HepG2 (cell line): ENCODE data around the gene XCR1. TPM values are rescaled to one million over a fixed set of nuclear protein-coding genes. Genes with fewer than 3 reads are reported as not detected.

ENCODE experiments used
- ATF6 ChIP-seq: sonication (generic); formaldehyde crosslinking; conservative IDR thresholded peaks from 2 replicates; pipeline ENCODE4 v1.4.0; 2020; ENCODE audit warnings: missing genetic modification reagents
- FLYWCH1 ChIP-seq: sonication (generic); formaldehyde crosslinking; IDR thresholded peaks from 2 replicates; pipeline ENCODE4 v1.8.1; 2023; ENCODE audit warnings: mild to moderate bottlenecking, missing genetic modification reagents
- GABPA ChIP-seq, 2 experiments: IDR thresholded peaks; 2 replicates each; pipeline ENCODE4 v1.6.1; 2011 to 2016; ENCODE audit warnings: low read depth in 2 of 2, low read length in 1 of 2, missing biosample characterization in 1 of 2, missing genetic modification characterization in 1 of 2
- HINFP ChIP-seq: sonication (generic); formaldehyde crosslinking; IDR thresholded peaks from 2 replicates; pipeline ENCODE4 v1.4.0; 2020; ENCODE audit warnings: low read depth, mild to moderate bottlenecking, missing genetic modification reagents
- ZKSCAN5 ChIP-seq: sonication (generic); formaldehyde crosslinking; IDR thresholded peaks from 2 replicates; pipeline ENCODE4 v1.5.1; 2020; ENCODE audit warnings: mild to moderate bottlenecking, missing genetic modification reagents
- ZNF263 ChIP-seq: sonication (generic); formaldehyde crosslinking; IDR thresholded peaks from 2 replicates; pipeline ENCODE4 v1.4.0; 2020; ENCODE audit warnings: missing genetic modification reagents
- ZNF558 ChIP-seq: sonication (generic); formaldehyde crosslinking; IDR thresholded peaks from 2 replicates; pipeline ENCODE4 v1.9.0; 2022; ENCODE audit warnings: mild to moderate bottlenecking, missing genetic modification reagents, borderline replicate concordance
- polyA plus RNA-seq, 8 experiments: library from polyadenylated mRNA; depleted of rRNA in 3 of 8; stranded (reverse) in 7 of 8; unstranded in 1 of 8; fragments of >200 nt; fragmentation: Illumina TruSeq in 4 of 8; extraction: Trizol in 4 of 8; gene quantifications; 2 replicates each; pipeline versions ENCODE4 v1.2.1 to v1.2.3, GENCODE V29; 2011 to 2016; ENCODE audit warnings: low read depth in 4 of 8, missing spikeins in 1 of 8, mixed read lengths in 1 of 8; ENCODE audit not compliant: insufficient read depth in 1 of 8
- total RNA-seq, 5 experiments: library from RNA; depleted of rRNA; stranded (reverse); fragments of >200 nt; fragmentation: Illumina TruSeq; extraction: Trizol; gene quantifications; 2 replicates each; pipeline ENCODE4 v1.2.3, GENCODE V29; 2016; ENCODE audit warnings: low read depth in 1 of 5
- TF ChIP-seq, protein P1 (sequence below), 2 experiments: sonication (generic) in 1 of 2; formaldehyde crosslinking in 1 of 2; IDR thresholded peaks; 2 replicates each; pipeline versions ENCODE4 v1.6.1 to v1.9.0; 2014 to 2022; ENCODE audit warnings: antibody characterized with exemption in 1 of 2, borderline replicate concordance in 1 of 2, inconsistent platforms in 1 of 2, low read depth in 1 of 2, missing genetic modification reagents in 1 of 2

Gene XCR1
- total and polyA plus RNA-seq, 2 of the 13 experiments (the other 11 are each of a cell fraction or from before 2014, with no cell fraction given): not detected

DNA sequence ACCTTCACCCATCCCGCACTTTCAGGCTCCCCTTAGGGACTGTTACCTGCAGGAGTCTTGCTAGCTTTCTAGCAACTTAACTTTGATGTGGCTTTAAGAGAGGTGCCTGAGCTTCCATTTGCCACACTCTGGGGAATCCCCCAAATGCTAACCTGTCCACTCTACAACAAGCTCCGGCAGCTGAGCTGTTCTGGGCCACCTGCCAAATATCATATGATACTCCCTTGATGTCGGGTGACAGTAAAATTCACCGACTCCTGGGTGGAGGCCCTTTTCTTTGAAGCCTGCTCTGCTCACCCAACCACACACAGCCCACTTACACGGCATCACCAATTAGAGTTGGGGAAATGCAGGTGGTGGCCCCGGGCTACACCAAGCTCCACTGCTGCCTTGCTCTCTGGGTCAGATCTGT is 38.0 kb upstream of the XCR1 start (continued):
- no peak for TF ChIP-seq HINFP (CRISPR knock-in tag)
- TF ChIP-seq GABPA (IDR thresholded peaks at IDR 0.05; ENCODE audit: low read depth, low read length): no peak
- TF ChIP-seq GABPA (CRISPR knock-in tag; IDR thresholded peaks at IDR 0.05; ENCODE audit: low read depth): no peak
- TF ChIP-seq, protein P1, sequence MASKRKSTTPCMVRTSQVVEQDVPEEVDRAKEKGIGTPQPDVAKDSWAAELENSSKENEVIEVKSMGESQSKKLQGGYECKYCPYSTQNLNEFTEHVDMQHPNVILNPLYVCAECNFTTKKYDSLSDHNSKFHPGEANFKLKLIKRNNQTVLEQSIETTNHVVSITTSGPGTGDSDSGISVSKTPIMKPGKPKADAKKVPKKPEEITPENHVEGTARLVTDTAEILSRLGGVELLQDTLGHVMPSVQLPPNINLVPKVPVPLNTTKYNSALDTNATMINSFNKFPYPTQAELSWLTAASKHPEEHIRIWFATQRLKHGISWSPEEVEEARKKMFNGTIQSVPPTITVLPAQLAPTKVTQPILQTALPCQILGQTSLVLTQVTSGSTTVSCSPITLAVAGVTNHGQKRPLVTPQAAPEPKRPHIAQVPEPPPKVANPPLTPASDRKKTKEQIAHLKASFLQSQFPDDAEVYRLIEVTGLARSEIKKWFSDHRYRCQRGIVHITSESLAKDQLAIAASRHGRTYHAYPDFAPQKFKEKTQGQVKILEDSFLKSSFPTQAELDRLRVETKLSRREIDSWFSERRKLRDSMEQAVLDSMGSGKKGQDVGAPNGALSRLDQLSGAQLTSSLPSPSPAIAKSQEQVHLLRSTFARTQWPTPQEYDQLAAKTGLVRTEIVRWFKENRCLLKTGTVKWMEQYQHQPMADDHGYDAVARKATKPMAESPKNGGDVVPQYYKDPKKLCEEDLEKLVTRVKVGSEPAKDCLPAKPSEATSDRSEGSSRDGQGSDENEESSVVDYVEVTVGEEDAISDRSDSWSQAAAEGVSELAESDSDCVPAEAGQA (IDR thresholded peaks at IDR 0.05; ENCODE audit: low read depth): no peak
- TF ChIP-seq, protein P1 (CRISPR knock-in tag; IDR thresholded peaks at IDR 0.05; ENCODE audit: borderline replicate concordance): no peak
- TF ChIP-seq FLYWCH1 (CRISPR knock-in tag): no peak
- no peak for TF ChIP-seq ZNF558 (CRISPR knock-in tag)
- no peak for TF ChIP-seq ATF6
- no peak for TF ChIP-seq ZNF263
- no peak for TF ChIP-seq ZKSCAN5 (CRISPR knock-in tag)
